Mesenchymal stem cell (in vitro differentiated cells and primary cell): ENCODE data around the gene ZNF471.

Source experiments
- DNase-seq: peaks from one replicate; pipeline ENCODE4 v3.0.0-alpha.2; 2013
- H2AFZ ChIP-seq: one replicate; pipeline ENCODE4 v1.6.1; 2013; ENCODE audit warnings: low read depth, mild to moderate bottlenecking, control low read depth, inconsistent platforms, low read length, moderate library complexity
- H2AK5ac ChIP-seq: 2 replicates; pipeline ENCODE4 v1.6.1; 2013; ENCODE audit warnings: low read length, moderate library complexity, mild to moderate bottlenecking, inconsistent platforms; ENCODE audit not compliant: severe bottlenecking
- H2BK120ac ChIP-seq: one replicate; pipeline ENCODE4 v1.6.1; 2013; ENCODE audit warnings: low read depth, mild to moderate bottlenecking, inconsistent platforms, low read length, moderate library complexity
- H2BK12ac ChIP-seq, 2 experiments: one replicate each; pipeline ENCODE4 v1.6.1; 2013; ENCODE audit warnings: inconsistent platforms in 2 of 2, low read length in 2 of 2, mild to moderate bottlenecking in 2 of 2, moderate library complexity in 2 of 2, control low read depth in 1 of 2
- H2BK15ac ChIP-seq: one replicate; pipeline ENCODE4 v1.6.1; 2013; ENCODE audit warnings: mild to moderate bottlenecking, low read depth, inconsistent platforms; ENCODE audit not compliant: poor library complexity, severe bottlenecking
- H2BK5ac ChIP-seq: 2 replicates; pipeline ENCODE4 v1.6.1; 2013; ENCODE audit warnings: low read depth, mild to moderate bottlenecking, low read length, control low read depth, inconsistent platforms; ENCODE audit not compliant: poor library complexity, severe bottlenecking
- H3K14ac ChIP-seq, 2 experiments: one replicate each; pipeline ENCODE4 v1.6.1; 2013; ENCODE audit warnings: inconsistent platforms in 2 of 2, low read length in 2 of 2, control low read depth in 1 of 2, mild to moderate bottlenecking in 1 of 2, moderate library complexity in 1 of 2
- H3K18ac ChIP-seq, 2 experiments: one replicate each; pipeline ENCODE4 v1.6.1; 2013; ENCODE audit warnings: inconsistent platforms in 2 of 2, low read length in 2 of 2, control low read depth in 1 of 2, low read depth in 1 of 2, mild to moderate bottlenecking in 1 of 2
- H3K23ac ChIP-seq, 2 experiments: one replicate each; pipeline ENCODE4 v1.6.1; 2013; ENCODE audit warnings: inconsistent platforms in 2 of 2, low read length in 2 of 2, mild to moderate bottlenecking in 2 of 2, moderate library complexity in 2 of 2, control low read depth in 1 of 2
- H3K27ac ChIP-seq: 2 replicates; pipeline ENCODE4 v1.5.1; 2013; ENCODE audit warnings: mild to moderate bottlenecking, moderate library complexity, low read length, control low read depth, inconsistent platforms; ENCODE audit not compliant: poor library complexity, severe bottlenecking
- H3K27me3 ChIP-seq, 2 experiments: 2 replicates each; pipeline versions ENCODE4 v1.6.1 to v1.7.0; 2013; ENCODE audit warnings: low read length in 2 of 2, mild to moderate bottlenecking in 2 of 2, moderate library complexity in 2 of 2, control low read depth in 1 of 2, inconsistent platforms in 1 of 2; ENCODE audit not compliant: control insufficient read depth in 1 of 2, insufficient read depth in 1 of 2
- H3K36me3 ChIP-seq, 2 experiments: 2 replicates each; pipeline versions ENCODE4 v1.6.1 to v1.7.0; 2013; ENCODE audit warnings: low read length in 2 of 2, control low read depth in 1 of 2, inconsistent platforms in 1 of 2, low read depth in 1 of 2, mild to moderate bottlenecking in 1 of 2; ENCODE audit not compliant: insufficient read depth in 2 of 2, control insufficient read depth in 1 of 2
- H3K4ac ChIP-seq, 2 experiments: one replicate each; pipeline ENCODE4 v1.6.1; 2013; ENCODE audit warnings: inconsistent platforms in 2 of 2, low read length in 2 of 2, mild to moderate bottlenecking in 2 of 2, moderate library complexity in 2 of 2, control low read depth in 1 of 2, low read depth in 1 of 2
- H3K4me1 ChIP-seq: 2 replicates; pipeline ENCODE4 v1.6.1; 2013; ENCODE audit warnings: low read depth, low read length, control low read depth; ENCODE audit not compliant: control insufficient read depth, insufficient read depth
- H3K4me2 ChIP-seq: 2 replicates; pipeline ENCODE4 v1.6.1; 2013; ENCODE audit warnings: low read length, mild to moderate bottlenecking, inconsistent platforms; ENCODE audit not compliant: poor library complexity, severe bottlenecking
- H3K4me3 ChIP-seq, 2 experiments: 2 replicates each; pipeline versions ENCODE4 v1.5.1 to v1.7.0; 2013; ENCODE audit warnings: low read length in 2 of 2, mild to moderate bottlenecking in 2 of 2, control low read depth in 1 of 2, low read depth in 1 of 2; ENCODE audit not compliant: insufficient read depth in 1 of 2
- H3K79me1 ChIP-seq: replicated peaks from 2 replicates; pipeline ENCODE4 v1.6.1; 2013; ENCODE audit warnings: mild to moderate bottlenecking, control low read depth, low read length, inconsistent platforms; ENCODE audit not compliant: poor library complexity, severe bottlenecking
- H3K9ac ChIP-seq: 2 replicates; pipeline ENCODE4 v1.7.0; 2013; ENCODE audit warnings: mild to moderate bottlenecking, low read length, moderate library complexity
- H3K9me3 ChIP-seq: 2 replicates; pipeline ENCODE4 v1.7.0; 2013; ENCODE audit warnings: mild to moderate bottlenecking, low read length; ENCODE audit not compliant: control insufficient read depth
- H4K8ac ChIP-seq: one replicate; pipeline ENCODE4 v1.6.1; 2013; ENCODE audit warnings: inconsistent platforms, mild to moderate bottlenecking, low read length, moderate library complexity
- H4K91ac ChIP-seq: one replicate; pipeline ENCODE4 v1.6.1; 2013; ENCODE audit warnings: mild to moderate bottlenecking, low read length, inconsistent platforms
- WGBS: methylation state at CpG from one replicate; pipeline ENCODE4 v1.1.7; 2013; ENCODE audit warnings: mixed read lengths; 5-methylcytosine and 5-hydroxymethylcytosine counted together

ZNF471 gene

DNA sequence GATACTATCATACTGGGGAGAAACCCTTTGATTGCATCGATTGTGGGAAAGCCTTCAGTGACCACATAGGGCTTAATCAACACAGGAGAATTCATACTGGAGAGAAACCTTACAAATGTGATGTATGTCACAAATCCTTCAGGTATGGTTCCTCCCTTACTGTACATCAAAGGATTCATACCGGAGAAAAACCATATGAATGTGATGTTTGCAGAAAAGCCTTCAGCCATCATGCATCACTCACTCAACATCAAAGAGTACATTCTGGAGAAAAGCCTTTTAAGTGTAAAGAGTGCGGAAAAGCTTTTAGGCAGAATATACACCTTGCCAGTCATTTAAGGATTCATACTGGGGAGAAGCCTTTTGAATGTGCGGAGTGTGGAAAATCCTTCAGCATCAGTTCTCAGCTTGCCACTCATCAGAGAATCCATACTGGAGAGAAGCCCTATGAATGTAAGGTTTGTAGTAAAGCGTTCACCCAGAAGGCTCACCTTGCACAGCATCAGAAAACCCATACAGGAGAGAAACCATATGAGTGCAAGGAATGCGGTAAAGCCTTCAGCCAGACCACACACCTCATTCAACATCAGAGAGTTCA is 46.7 kb downstream of the ZNF471 start:
- Histone ChIP-seq H2BK12ac (no peak overlapping the region), H2AK5ac (no peak overlapping the region), H2AFZ (no peak overlapping the region), H3K4me1 (no peaks in the 10 kb centered on the region), H4K8ac (no peak overlapping the region), H2BK5ac (no peak overlapping the region), H3K23ac (no peak overlapping the region), H2BK120ac (no peak overlapping the region), H3K4ac (no peak overlapping the region), H3K14ac (no peak overlapping the region), H3K36me3 (peaks cover 26 to 62% of the 10 kb centered on the region in 2 experiments), H3K9me3 (peaks cover 95% of the 10 kb centered on the region), H3K4me2 (no peak overlapping the region), H3K79me1 (peaks cover 12% of the 10 kb centered on the region), H3K27ac (no peak overlapping the region), H3K4me3 (peak overlapping the region in 1 of 2 experiments; percentile 57), H3K9ac (no peak overlapping the region), H2BK15ac (no peak overlapping the region), H3K18ac (no peak overlapping the region), H3K27me3 (no peaks in the 10 kb centered on the region), H4K91ac (no peak overlapping the region)
- WGBS = 100% methylated on average over 3 of the region's 6 CpGs
- DNase-seq = no peak

DNA sequence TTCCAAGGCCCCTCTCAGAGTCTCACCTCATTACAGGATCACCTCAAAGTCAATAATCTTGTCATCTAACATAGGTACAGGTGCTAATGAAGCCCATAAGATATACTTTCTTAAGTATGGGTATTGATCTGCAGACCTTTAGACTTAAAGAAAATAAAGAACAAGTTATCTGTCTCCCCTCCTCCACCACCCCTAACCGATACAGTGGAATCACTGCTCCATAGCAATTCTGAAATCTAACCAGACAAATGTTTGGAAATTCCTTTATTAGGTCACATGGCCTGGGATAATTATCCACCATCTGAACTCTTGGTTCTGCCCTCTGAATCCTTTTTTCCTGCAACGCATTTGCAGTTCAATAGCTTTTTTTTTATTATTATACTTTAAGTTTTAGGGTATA is 55.1 kb downstream of the ZNF471 start:
- Histone ChIP-seq H3K14ac (no peak overlapping the region), H2BK120ac (no peak overlapping the region), H2AK5ac (no peak overlapping the region), H2BK12ac (no peak overlapping the region), H3K4me1 (peaks cover under 1% of the 10 kb centered on the region), H3K9me3 (peaks cover 87% of the 10 kb centered on the region), H3K18ac (no peak overlapping the region), H4K91ac (no peak overlapping the region), H3K9ac (no peak overlapping the region), H4K8ac (no peak overlapping the region), H2AFZ (no peak overlapping the region), H2BK5ac (no peak overlapping the region), H3K27me3 (no peaks in the 10 kb centered on the region), H3K36me3 (no peaks in the 10 kb centered on the region), H3K79me1 (peaks cover 1% of the 10 kb centered on the region), H3K27ac (no peak overlapping the region), H3K4me3 (no peak overlapping the region), H3K4ac (no peak overlapping the region), H3K4me2 (no peak overlapping the region), H3K23ac (no peak overlapping the region), H2BK15ac (no peak overlapping the region)
- no peak for DNase-seq
- WGBS = 98% methylated on average over 1 of the region's 2 CpGs

DNA sequence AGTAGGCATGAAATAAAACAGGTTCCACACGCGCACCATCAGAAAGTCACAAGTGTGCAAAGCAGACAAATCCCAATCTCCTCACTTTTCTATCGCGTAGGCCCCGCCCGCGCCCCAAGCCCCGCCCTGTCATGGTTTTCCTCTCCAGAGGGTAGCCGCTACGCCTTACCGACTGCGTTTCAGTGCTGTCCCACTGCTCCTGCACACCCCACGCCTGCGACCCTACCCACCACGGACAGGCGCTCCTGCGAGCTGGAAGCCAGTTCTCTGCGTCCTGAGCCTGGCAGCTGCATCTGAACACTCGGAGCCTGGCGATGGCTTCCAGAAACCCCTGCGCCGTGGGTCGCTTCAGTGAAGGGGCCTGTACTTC is 59.2 kb downstream of the ZNF471 start:
- H4K8ac ChIP-seq = peak overlapping the region; percentile 55
- H3K23ac ChIP-seq = no peak overlapping the region
- H3K14ac ChIP-seq = peak overlapping the region in 1 of 2 experiments; percentile 84
- H3K18ac ChIP-seq = peak overlapping the region in 1 of 2 experiments; percentile 81
- H3K36me3 ChIP-seq = peaks cover 15 to 34% of the 10 kb centered on the region in 2 experiments
- peaks cover 87% of the 10 kb centered on the region for H3K9me3 ChIP-seq
- H3K79me1 ChIP-seq = peaks cover 14% of the 10 kb centered on the region
- H3K9ac ChIP-seq = peak overlapping the region; percentile 93
- H3K27me3 ChIP-seq = no peaks in the 10 kb centered on the region
- H2BK12ac ChIP-seq = no peak overlapping the region
- H3K27ac ChIP-seq = peak overlapping the region; percentile 52
- peak overlapping the region; percentile 52 for H3K4me2 ChIP-seq
- H2BK120ac ChIP-seq = no peak overlapping the region
- H3K4me1 ChIP-seq = peaks cover 3% of the 10 kb centered on the region
- peak overlapping the region; percentile 59 for H2AFZ ChIP-seq
- H2BK15ac ChIP-seq = no peak overlapping the region
- H3K4me3 ChIP-seq = peak overlapping the region; percentile 71 to 97
- peak overlapping the region in 1 of 2 experiments; percentile 52 for H3K4ac ChIP-seq
- H2BK5ac ChIP-seq = no peak overlapping the region
- DNase-seq = no peak
- 4% methylated on average over 23 of the region's 23 CpGs for WGBS
- no peak overlapping the region for H2AK5ac ChIP-seq
- H4K91ac ChIP-seq = no peak overlapping the region

DNA sequence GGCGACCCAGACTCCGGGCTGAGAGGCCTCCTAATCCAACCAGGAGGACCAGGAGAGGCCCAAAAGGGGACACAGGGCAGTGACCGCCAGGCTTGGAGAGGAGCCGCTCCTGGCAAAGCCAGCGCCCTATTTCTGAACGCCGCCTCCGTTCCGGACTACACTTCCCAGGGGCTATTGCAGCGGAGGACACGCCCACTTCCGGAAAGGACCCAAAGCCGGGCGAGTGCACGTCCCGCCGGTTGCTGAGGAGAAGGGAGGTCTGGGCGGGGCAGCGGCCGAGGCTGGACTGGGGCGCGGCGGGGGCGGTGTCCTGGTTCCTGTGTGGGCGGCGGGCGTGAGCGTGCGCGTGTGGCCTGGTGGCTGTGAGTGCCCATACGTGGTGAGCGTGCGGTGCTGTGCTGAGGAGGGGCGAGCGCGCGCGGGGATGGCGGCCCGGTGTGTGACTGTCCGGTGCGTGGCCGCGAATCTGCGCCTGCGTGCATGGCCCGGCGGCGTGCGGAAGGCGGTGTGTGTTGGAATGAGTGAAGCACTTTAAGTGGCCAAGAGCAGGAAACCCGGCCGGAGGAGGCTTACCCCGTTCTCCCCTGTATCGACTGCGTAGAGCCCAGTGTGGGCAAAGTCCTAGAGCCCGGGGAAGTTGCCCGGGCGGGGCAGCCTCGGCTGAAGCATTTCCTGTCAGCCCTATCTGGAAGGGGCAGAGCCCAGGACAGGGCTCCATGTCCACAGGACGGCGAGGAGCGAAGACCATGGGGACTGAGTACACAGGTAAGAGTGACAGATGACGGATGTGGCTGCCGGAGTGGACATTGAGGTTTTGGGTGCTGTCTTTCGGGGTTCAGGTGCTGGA is 59.8 kb downstream of the ZNF471 start, which contains the start of gene ZNF470:
Gene ZNF470, plus strand, starts transcription at position 195 of the 847 bp plus-strand sequence. CDS start 2,844 bp downstream, outside the sequence.
- Histone ChIP-seq H2BK12ac (peak within 1 kb of the TSS in 1 of 2 experiments; percentile 12), H4K91ac (peak within 1 kb of the TSS; percentile 84), H3K27ac (peak within 1 kb of the TSS; percentile 52), H2BK5ac (no peak within 1 kb of the TSS), H3K9me3 (peaks cover 85% of the 10 kb centered on the region), H3K4me1 (peaks cover 3% of the 10 kb centered on the region), H2AFZ (peak within 1 kb of the TSS; percentile 72), H3K4me3 (peak within 1 kb of the TSS; percentile 71 to 97), H2BK120ac (peak within 1 kb of the TSS; percentile 15), H2BK15ac (no peak within 1 kb of the TSS), H3K36me3 (peaks cover 15 to 37% of the 10 kb centered on the region in 2 experiments), H4K8ac (peak within 1 kb of the TSS; percentile 61), H3K4ac (peak within 1 kb of the TSS; percentile 52 to 70), H3K4me2 (peak within 1 kb of the TSS; percentile 72), H3K14ac (peak within 1 kb of the TSS in 1 of 2 experiments; percentile 84), H3K27me3 (no peaks in the 10 kb centered on the region), H3K18ac (peak within 1 kb of the TSS; percentile 72 to 93), H3K9ac (peak within 1 kb of the TSS; percentile 93), H3K23ac (no peak within 1 kb of the TSS), H3K79me1 (peaks cover 14% of the 10 kb centered on the region), H2AK5ac (no peak within 1 kb of the TSS)
- peak; percentile 93 for DNase-seq
- WGBS = 8% methylated on average over 43 of the region's 66 CpGs
